SU-DHL-6 (cell line): ENCODE results near the gene ASXL1.

ENCODE experiments used
- H2AFZ ChIP-seq: fragments of 200-600 bp; sonication (generic); 2 replicates; pipeline ENCODE4 v1.6.1; 2014; ENCODE audit warnings: low read depth, mild to moderate bottlenecking, moderate library complexity, mixed read lengths, antibody characterized with exemption, low read length; ENCODE audit not compliant: severe bottlenecking
- H3F3A ChIP-seq: fragments of 200-600 bp; shearing (Covaris generic); 2 replicates; pipeline ENCODE4 v1.6.0; 2016; ENCODE audit warnings: antibody characterized with exemption, mild to moderate bottlenecking; ENCODE audit not compliant: insufficient read depth
- H3K27ac ChIP-seq: fragments of 200-600 bp; sonication (generic); 2 replicates; pipeline ENCODE4 v1.5.1; 2016; ENCODE audit warnings: low read depth, mild to moderate bottlenecking, low read length, moderate library complexity, mixed read lengths
- H3K27me3 ChIP-seq: fragments of 200-600 bp; sonication (generic), shearing (Covaris generic); 2 replicates; pipeline ENCODE4 v1.6.0; 2014; ENCODE audit warnings: mild to moderate bottlenecking, low read length
- H3K36me3 ChIP-seq: fragments of 200-600 bp; sonication (generic); 2 replicates; pipeline ENCODE4 v1.6.1; 2014; ENCODE audit warnings: mild to moderate bottlenecking, low read length, mixed read lengths
- H3K4me2 ChIP-seq: fragments of 300-600, 200-600 bp; shearing (Covaris generic), sonication (generic); 2 replicates; pipeline ENCODE4 v1.6.0; 2014; ENCODE audit warnings: low read length, low read depth, mild to moderate bottlenecking; ENCODE audit not compliant: poor library complexity, severe bottlenecking
- H3K4me3 ChIP-seq: fragments of 200-600 bp; sonication (generic); 2 replicates; pipeline ENCODE4 v1.5.1; 2014; ENCODE audit warnings: antibody characterized with exemption, low read length, mild to moderate bottlenecking, mixed read lengths; ENCODE audit not compliant: insufficient read depth, poor library complexity, severe bottlenecking
- H3K79me2 ChIP-seq: fragments of 200-600 bp; sonication (generic); 2 replicates; pipeline ENCODE4 v1.6.1; 2014; ENCODE audit warnings: mild to moderate bottlenecking, low read length, moderate library complexity; ENCODE audit not compliant: insufficient read depth
- H3K9ac ChIP-seq: fragments of 200-600 bp; sonication (generic); 2 replicates; pipeline ENCODE4 v1.7.0; 2014; ENCODE audit warnings: mild to moderate bottlenecking, low read length
- H3K9me2 ChIP-seq: fragments of 200-600 bp; sonication (generic); replicated peaks from 2 replicates; pipeline ENCODE4 v1.6.1; 2014; ENCODE audit warnings: low read length; ENCODE audit not compliant: insufficient read depth
- H3K9me3 ChIP-seq: fragments of 200-600 bp; sonication (generic); 2 replicates; pipeline ENCODE4 v1.6.1; 2014; ENCODE audit warnings: low read length, mixed read lengths; ENCODE audit not compliant: insufficient read depth
- H4K20me1 ChIP-seq: fragments of 200-600 bp; sonication (generic); 2 replicates; pipeline ENCODE4 v1.6.1; 2014; ENCODE audit warnings: low read depth, mild to moderate bottlenecking, antibody characterized with exemption, low read length, moderate library complexity, mixed read lengths
- EZH2phosphoT487 ChIP-seq: fragments of 200-600 bp; sonication (generic), shearing (Covaris generic); conservative IDR thresholded peaks from 2 replicates; pipeline ENCODE4 v1.6.1; 2018; ENCODE audit warnings: mild to moderate bottlenecking, antibody characterized with exemption, low read length, moderate library complexity, mixed read lengths
- TF ChIP-seq, protein P1 (sequence below): fragments of 200-600 bp; sonication (generic); IDR thresholded peaks from one replicate; pipeline ENCODE4 v1.5.1; 2017; ENCODE audit warnings: antibody characterized with exemption, mild to moderate bottlenecking, low read length, moderate library complexity; ENCODE audit not compliant: insufficient read depth, poor library complexity, severe bottlenecking

ASXL1 gene

DNA sequence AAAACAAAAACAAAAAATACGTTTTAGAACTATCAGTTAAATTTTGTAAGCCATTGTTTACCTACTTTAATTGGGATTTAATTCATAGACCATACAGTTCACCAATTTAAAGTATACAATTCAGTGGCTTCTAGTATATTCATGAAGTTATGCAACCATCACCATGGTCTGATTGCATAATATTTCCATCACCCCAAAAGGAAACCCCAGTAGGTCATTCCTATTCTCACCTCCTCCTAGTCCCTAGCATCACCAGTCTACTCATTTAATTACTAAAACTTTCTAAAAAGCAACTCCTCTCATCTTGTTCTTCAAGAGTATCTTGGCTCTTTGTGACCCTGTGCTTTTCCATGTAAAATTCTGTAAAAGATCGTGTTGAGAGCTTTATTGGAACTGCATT lies 60.2 kb downstream of the ASXL1 start:
- no peak for TF ChIP-seq EZH2phosphoT487
- TF ChIP-seq, protein P1, sequence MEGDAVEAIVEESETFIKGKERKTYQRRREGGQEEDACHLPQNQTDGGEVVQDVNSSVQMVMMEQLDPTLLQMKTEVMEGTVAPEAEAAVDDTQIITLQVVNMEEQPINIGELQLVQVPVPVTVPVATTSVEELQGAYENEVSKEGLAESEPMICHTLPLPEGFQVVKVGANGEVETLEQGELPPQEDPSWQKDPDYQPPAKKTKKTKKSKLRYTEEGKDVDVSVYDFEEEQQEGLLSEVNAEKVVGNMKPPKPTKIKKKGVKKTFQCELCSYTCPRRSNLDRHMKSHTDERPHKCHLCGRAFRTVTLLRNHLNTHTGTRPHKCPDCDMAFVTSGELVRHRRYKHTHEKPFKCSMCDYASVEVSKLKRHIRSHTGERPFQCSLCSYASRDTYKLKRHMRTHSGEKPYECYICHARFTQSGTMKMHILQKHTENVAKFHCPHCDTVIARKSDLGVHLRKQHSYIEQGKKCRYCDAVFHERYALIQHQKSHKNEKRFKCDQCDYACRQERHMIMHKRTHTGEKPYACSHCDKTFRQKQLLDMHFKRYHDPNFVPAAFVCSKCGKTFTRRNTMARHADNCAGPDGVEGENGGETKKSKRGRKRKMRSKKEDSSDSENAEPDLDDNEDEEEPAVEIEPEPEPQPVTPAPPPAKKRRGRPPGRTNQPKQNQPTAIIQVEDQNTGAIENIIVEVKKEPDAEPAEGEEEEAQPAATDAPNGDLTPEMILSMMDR, result no peak
- Histone ChIP-seq H2AFZ (no peak overlapping the region), H3K79me2 (peaks cover 62% of the 10 kb centered on the region), H4K20me1 (peaks cover 9% of the 10 kb centered on the region), H3K4me3 (no peak overlapping the region), H3K36me3 (no peaks in the 10 kb centered on the region), H3F3A (peaks cover 11% of the 10 kb centered on the region; the same call in 1 of the 2 replicates), H3K27ac (no peak overlapping the region), H3K9ac (no peak overlapping the region), H3K9me2 (no peaks in the 10 kb centered on the region), H3K4me2 (no peak overlapping the region), H3K9me3 (no peaks in the 10 kb centered on the region), H3K27me3 (no peaks in the 10 kb centered on the region)

DNA sequence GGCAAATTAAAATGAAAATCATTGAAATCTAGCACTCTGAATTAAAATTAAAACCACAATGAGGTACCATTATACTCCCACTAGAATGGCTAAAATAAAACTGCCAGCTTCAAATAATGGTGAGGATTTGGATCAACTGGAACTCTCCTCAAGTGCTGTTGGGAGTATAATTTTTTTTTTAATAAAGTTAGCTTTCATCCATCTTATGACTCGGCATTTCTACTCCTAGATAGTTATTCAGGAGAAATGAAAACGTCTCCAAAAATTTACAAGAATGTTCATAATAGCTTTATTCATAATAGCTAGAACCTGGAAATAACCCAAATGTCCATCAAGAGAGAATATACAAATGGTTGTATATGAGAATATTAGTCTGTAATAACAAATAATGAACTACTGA lies 63.2 kb downstream of the ASXL1 start:
- TF ChIP-seq, protein P1, result no peak
- TF ChIP-seq EZH2phosphoT487, result no peak
- Histone ChIP-seq H3K9ac (no peak overlapping the region), H3K9me2 (no peaks in the 10 kb centered on the region), H3K4me3 (no peak overlapping the region), H3K4me2 (no peak overlapping the region), H3K9me3 (no peaks in the 10 kb centered on the region), H2AFZ (no peak overlapping the region), H3K79me2 (peaks cover 35% of the 10 kb centered on the region), H3K27ac (no peak overlapping the region), H3K36me3 (no peaks in the 10 kb centered on the region), H4K20me1 (peaks cover 9% of the 10 kb centered on the region), H3K27me3 (no peaks in the 10 kb centered on the region), H3F3A (peaks cover 11% of the 10 kb centered on the region; the same call in 1 of the 2 replicates)

GRCh38 chr20:32427996-32428395 lies 69.9 kb downstream of the ASXL1 start:
- H3K9me2 ChIP-seq, result no peaks in the 10 kb centered on the region
- H3K36me3 ChIP-seq, result peaks cover 20% of the 10 kb centered on the region; the same call in 1 of the 2 replicates
- no peaks in the 10 kb centered on the region; the same call in 1 of the 2 replicates for H3K79me2 ChIP-seq
- TF ChIP-seq EZH2phosphoT487, result no peak
- TF ChIP-seq, protein P1, result no peak
- H3K27me3 ChIP-seq, result no peaks in the 10 kb centered on the region
- no peak overlapping the region for H3K4me3 ChIP-seq
- no peak overlapping the region for H3K9ac ChIP-seq
- no peak overlapping the region for H3K27ac ChIP-seq
- no peak overlapping the region for H2AFZ ChIP-seq
- H3K4me2 ChIP-seq, result no peak overlapping the region
- H3K9me3 ChIP-seq, result no peaks in the 10 kb centered on the region
- no peaks in the 10 kb centered on the region; the same call in 1 of the 2 replicates for H4K20me1 ChIP-seq
- H3F3A ChIP-seq, result no peaks in the 10 kb centered on the region
